ENCODE results near the gene GRIK5. TPM values are rescaled to one million over a fixed set of nuclear protein-coding genes. Genes with fewer than 3 reads are reported as not detected.

Gene GRIK5
- total and polyA plus RNA-seq, 2 donors (not counting 3 experiments of a cell fraction or from before 2014, with no cell fraction given), result 0.80 to 2.2 TPM

DNA sequence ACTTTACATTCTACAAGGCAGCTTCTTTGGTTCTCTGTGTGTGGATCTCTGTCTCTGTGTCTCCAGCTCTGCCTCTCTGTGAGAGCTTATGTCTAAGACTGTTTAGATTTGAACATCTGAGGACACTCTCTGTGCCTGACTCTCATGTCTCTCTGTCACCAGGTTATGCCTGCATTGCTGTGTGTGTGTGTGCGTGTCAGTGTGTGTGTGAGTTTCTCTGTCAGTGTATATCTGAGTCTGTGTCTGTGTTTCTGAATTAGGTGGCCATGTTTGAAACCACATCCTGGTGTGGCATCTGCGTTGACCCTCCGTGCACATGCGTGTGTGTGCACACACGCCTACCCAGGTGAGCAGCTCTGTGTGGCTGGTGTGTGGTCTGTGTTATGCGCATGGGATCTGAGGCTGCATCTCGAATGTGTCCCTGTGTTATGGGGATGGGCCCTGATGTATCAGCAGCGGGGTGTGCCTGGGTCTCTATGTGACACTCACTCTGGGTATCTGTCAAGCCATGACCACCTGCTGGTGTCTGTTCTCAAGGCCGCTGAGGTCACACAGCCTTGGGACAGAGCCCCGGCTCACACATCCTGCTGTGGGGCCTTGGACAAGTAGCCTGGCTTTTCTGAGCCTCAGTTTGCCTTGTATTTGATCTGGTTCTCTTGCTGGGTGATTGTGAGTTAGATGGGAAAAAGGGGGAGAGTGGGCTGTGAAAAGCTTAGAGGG is 82.7 kb downstream of the GRIK5 start:
- dilution Hi-C loops (cut with MboI; ENCODE audit: extremely low pct_ligation_motif_present, low sequenced_read_pairs), result no loop called here

DNA sequence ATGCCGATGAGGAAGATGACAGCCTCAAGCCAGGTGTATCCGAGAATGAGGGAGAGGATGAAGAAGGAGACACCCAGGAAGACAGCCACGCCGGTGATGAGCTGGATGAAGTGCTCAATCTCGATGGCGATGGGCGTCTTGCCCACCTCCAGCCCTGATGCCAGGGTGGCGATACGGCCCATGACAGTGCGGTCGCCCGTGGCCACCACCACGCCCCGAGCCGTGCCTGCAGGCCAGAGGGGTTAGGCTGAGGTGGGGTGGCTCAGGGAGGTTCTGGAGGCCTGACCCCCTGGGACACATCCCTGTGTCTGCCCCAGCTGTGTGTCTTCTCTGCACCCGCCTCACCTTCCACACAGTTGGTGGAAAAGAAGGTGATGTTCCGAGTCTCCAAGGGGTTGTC is 85.0 kb downstream of the GRIK5 start:
- intact Hi-C loops (cut with micrococcal nuclease), result no loop called here
- Histone ChIP-seq H3K27ac (ENCODE audit: insufficient read depth, low read depth, low read length) (no peak overlapping the region), H4K20me1 (replicated peaks; ENCODE audit: control insufficient read depth, extremely low read depth, insufficient read depth, low read length) (no peaks in the 10 kb centered on the region), H2AFZ (ENCODE audit: low read depth, low read length) (no peak overlapping the region), H3K4me3 (replicated peaks in 1 of 3; ENCODE audit: insufficient read depth in 1 of 3, low read depth in 1 of 3, low read length in 3 of 3) (no peak overlapping the region), H3K9ac (replicated peaks; ENCODE audit: extremely low read depth, insufficient read depth, low read length) (no peak overlapping the region), H3K27me3 (ENCODE audit: control insufficient read depth in 2 of 2, insufficient read depth in 2 of 2, low read length in 2 of 2) (no peaks in the 10 kb centered on the region), H3K9me3 (replicated peaks; ENCODE audit: control insufficient read depth, insufficient read depth, low read length) (no peaks in the 10 kb centered on the region), H3K4me2 (ENCODE audit: insufficient read depth, low read length) (no peak overlapping the region), H3K79me2 (ENCODE audit: control insufficient read depth, insufficient read depth, low read length) (no peaks in the 10 kb centered on the region), H3K4me1 (ENCODE audit: control insufficient read depth, extremely low read depth, insufficient read depth, low read length) (no peaks in the 10 kb centered on the region), H3K9me1 (replicated peaks; ENCODE audit: control insufficient read depth, extremely low read depth, insufficient read depth, low read length) (no peaks in the 10 kb centered on the region), H3K36me3 (ENCODE audit: control insufficient read depth in 2 of 2, extremely low read depth in 1 of 2, insufficient read depth in 2 of 2, low read length in 2 of 2) (no peaks in the 10 kb centered on the region)
- FAIRE-seq (no peak), DNase-seq (ENCODE audit: low read depth, low spot score) (no peak)
- BruUV-seq (replicated peaks), result no TSS peak
- ChIA-PET POLR2A (no interaction called here), CTCF (interaction anchor here (0.6 kb wide), 1 partner anchor 50 kb away, joined by 5 read pairs; no protein-coding TSS in a partner anchor)
- dilution Hi-C loops (cut with MboI; ENCODE audit: extremely low pct_ligation_motif_present, low sequenced_read_pairs), result no loop called here
- TF ChIP-seq, protein P1, sequence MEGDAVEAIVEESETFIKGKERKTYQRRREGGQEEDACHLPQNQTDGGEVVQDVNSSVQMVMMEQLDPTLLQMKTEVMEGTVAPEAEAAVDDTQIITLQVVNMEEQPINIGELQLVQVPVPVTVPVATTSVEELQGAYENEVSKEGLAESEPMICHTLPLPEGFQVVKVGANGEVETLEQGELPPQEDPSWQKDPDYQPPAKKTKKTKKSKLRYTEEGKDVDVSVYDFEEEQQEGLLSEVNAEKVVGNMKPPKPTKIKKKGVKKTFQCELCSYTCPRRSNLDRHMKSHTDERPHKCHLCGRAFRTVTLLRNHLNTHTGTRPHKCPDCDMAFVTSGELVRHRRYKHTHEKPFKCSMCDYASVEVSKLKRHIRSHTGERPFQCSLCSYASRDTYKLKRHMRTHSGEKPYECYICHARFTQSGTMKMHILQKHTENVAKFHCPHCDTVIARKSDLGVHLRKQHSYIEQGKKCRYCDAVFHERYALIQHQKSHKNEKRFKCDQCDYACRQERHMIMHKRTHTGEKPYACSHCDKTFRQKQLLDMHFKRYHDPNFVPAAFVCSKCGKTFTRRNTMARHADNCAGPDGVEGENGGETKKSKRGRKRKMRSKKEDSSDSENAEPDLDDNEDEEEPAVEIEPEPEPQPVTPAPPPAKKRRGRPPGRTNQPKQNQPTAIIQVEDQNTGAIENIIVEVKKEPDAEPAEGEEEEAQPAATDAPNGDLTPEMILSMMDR (IDR thresholded peaks at IDR 0.05; ENCODE audit: extremely low read depth in 1 of 2, insufficient read depth in 1 of 2, low read depth in 1 of 2, low read length in 2 of 2), result no peak
- TF ChIP-seq POLR2A (IDR thresholded peaks at IDR 0.05; ENCODE audit: low read depth, low read length) (no peak), MYC (IDR thresholded peaks at IDR 0.05; ENCODE audit: low read depth, low read length) (no peak), EZH2 (IDR thresholded peaks at IDR 0.05; ENCODE audit: borderline replicate concordance, low read depth, low read length, severe bottlenecking) (no peak), POLR2AphosphoS5 (IDR thresholded peaks at IDR 0.05; ENCODE audit: insufficient read depth, low read depth, low read length) (no peak), GATA2 (IDR thresholded peaks at IDR 0.05; ENCODE audit: insufficient read depth, insufficient read length, low read depth, low read length) (no peak), JUN (IDR thresholded peaks at IDR 0.05; ENCODE audit: borderline replicate concordance, insufficient read depth, insufficient read length, low read depth) (no peak), FOS (IDR thresholded peaks at IDR 0.05; ENCODE audit: borderline replicate concordance, insufficient read depth, low read length) (no peak)
- TF ChIP-seq, protein P2, sequence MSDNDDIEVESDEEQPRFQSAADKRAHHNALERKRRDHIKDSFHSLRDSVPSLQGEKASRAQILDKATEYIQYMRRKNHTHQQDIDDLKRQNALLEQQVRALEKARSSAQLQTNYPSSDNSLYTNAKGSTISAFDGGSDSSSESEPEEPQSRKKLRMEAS (IDR thresholded peaks at IDR 0.05; ENCODE audit: insufficient read depth, insufficient read length), result no peak

More for the DNA sequence above, 82.7 kb downstream of the GRIK5 start:
- H4K20me1 ChIP-seq (replicated peaks; ENCODE audit: control insufficient read depth, extremely low read depth, insufficient read depth, low read length), result no peaks in the 10 kb centered on the region
- FAIRE-seq, result no peak
- no peaks in the 10 kb centered on the region for H3K36me3 ChIP-seq (ENCODE audit: control insufficient read depth in 2 of 2, extremely low read depth in 1 of 2, insufficient read depth in 2 of 2, low read length in 2 of 2)
- H2AFZ ChIP-seq (ENCODE audit: low read depth, low read length), result no peak overlapping the region
- intact Hi-C loops (cut with micrococcal nuclease), result no loop called here
- no peak overlapping the region for H3K27ac ChIP-seq (ENCODE audit: insufficient read depth, low read depth, low read length)
- DNase-seq (ENCODE audit: low read depth, low spot score), result no peak
- H3K4me1 ChIP-seq (ENCODE audit: control insufficient read depth, extremely low read depth, insufficient read depth, low read length), result no peaks in the 10 kb centered on the region
- no peak overlapping the region for H3K4me2 ChIP-seq (ENCODE audit: insufficient read depth, low read length)
- no peak overlapping the region for H3K9ac ChIP-seq (replicated peaks; ENCODE audit: extremely low read depth, insufficient read depth, low read length)
- no TSS peak for BruUV-seq (replicated peaks)
- ChIA-PET POLR2A (no interaction called here), CTCF (interaction anchor here (1.7 kb wide), 1 partner anchor 10 kb away, joined by 5 read pairs; no protein-coding TSS in a partner anchor)
- H3K4me3 ChIP-seq (replicated peaks in 1 of 3; ENCODE audit: insufficient read depth in 1 of 3, low read depth in 1 of 3, low read length in 3 of 3), result no peak overlapping the region
- no peaks in the 10 kb centered on the region for H3K9me1 ChIP-seq (replicated peaks; ENCODE audit: control insufficient read depth, extremely low read depth, insufficient read depth, low read length)
- H3K79me2 ChIP-seq (ENCODE audit: control insufficient read depth, insufficient read depth, low read length), result no peaks in the 10 kb centered on the region
- H3K9me3 ChIP-seq (replicated peaks; ENCODE audit: control insufficient read depth, insufficient read depth, low read length), result no peaks in the 10 kb centered on the region
- H3K27me3 ChIP-seq (ENCODE audit: control insufficient read depth in 2 of 2, insufficient read depth in 2 of 2, low read length in 2 of 2), result no peaks in the 10 kb centered on the region
- TF ChIP-seq, protein P1 (IDR thresholded peaks at IDR 0.05; ENCODE audit: extremely low read depth in 1 of 2, insufficient read depth in 1 of 2, low read depth in 1 of 2, low read length in 2 of 2), result no peak

All from endothelial cell of umbilical vein (primary cell).